Measurements from ENCODE around the gene ZBTB20.

- TF ChIP-seq, protein P1, sequence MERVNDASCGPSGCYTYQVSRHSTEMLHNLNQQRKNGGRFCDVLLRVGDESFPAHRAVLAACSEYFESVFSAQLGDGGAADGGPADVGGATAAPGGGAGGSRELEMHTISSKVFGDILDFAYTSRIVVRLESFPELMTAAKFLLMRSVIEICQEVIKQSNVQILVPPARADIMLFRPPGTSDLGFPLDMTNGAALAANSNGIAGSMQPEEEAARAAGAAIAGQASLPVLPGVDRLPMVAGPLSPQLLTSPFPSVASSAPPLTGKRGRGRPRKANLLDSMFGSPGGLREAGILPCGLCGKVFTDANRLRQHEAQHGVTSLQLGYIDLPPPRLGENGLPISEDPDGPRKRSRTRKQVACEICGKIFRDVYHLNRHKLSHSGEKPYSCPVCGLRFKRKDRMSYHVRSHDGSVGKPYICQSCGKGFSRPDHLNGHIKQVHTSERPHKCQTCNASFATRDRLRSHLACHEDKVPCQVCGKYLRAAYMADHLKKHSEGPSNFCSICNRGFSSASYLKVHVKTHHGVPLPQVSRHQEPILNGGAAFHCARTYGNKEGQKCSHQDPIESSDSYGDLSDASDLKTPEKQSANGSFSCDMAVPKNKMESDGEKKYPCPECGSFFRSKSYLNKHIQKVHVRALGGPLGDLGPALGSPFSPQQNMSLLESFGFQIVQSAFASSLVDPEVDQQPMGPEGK (CRISPR knock-in tag; IDR thresholded peaks at IDR 0.05; ENCODE audit: borderline replicate concordance), result no peak
- TF ChIP-seq RARB (CRISPR knock-in tag; IDR thresholded peaks at IDR 0.05), result no peak
- no peak for TF ChIP-seq ARNTL (CRISPR knock-in tag; IDR thresholded peaks at IDR 0.05; ENCODE audit: borderline replicate concordance, low read depth)
- TF ChIP-seq CREB5 (CRISPR knock-in tag; IDR thresholded peaks at IDR 0.05; ENCODE audit: low read depth), result no peak
- no peak for TF ChIP-seq ZFP3 (CRISPR knock-in tag; IDR thresholded peaks at IDR 0.05)
- no peak for TF ChIP-seq ZNF565 (CRISPR knock-in tag; conservative IDR thresholded peaks at IDR 0.05; ENCODE audit: low read depth)
- no peak for TF ChIP-seq SNAI2 (CRISPR knock-in tag; IDR thresholded peaks at IDR 0.05)
- no peak for TF ChIP-seq ZFP30 (CRISPR knock-in tag; IDR thresholded peaks at IDR 0.05)
- TF ChIP-seq, protein P2, sequence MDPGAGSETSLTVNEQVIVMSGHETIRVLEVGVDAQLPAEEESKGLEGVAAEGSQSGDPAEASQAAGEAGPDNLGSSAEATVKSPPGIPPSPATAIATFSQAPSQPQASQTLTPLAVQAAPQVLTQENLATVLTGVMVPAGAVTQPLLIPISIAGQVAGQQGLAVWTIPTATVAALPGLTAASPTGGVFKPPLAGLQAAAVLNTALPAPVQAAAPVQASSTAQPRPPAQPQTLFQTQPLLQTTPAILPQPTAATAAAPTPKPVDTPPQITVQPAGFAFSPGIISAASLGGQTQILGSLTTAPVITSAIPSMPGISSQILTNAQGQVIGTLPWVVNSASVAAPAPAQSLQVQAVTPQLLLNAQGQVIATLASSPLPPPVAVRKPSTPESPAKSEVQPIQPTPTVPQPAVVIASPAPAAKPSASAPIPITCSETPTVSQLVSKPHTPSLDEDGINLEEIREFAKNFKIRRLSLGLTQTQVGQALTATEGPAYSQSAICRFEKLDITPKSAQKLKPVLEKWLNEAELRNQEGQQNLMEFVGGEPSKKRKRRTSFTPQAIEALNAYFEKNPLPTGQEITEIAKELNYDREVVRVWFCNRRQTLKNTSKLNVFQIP (CRISPR knock-in tag; IDR thresholded peaks at IDR 0.05; ENCODE audit: borderline replicate concordance, low read depth), result no peak
These were observed 62.4 kb downstream of the ZBTB20 start for GRCh38 chr3:115084686-115085085.

Data from SK-N-SH treated with all-trans-retinoic acid at 6 μM for 48 hours (cell line).